ENCODE measurements around the gene CEP135. TPM values are rescaled to one million over a fixed set of nuclear protein-coding genes. Genes with fewer than 3 reads are reported as not detected.

CEP135 gene
- total RNA-seq, 1 experiment from 2014 or later: 13.9 TPM

DNA sequence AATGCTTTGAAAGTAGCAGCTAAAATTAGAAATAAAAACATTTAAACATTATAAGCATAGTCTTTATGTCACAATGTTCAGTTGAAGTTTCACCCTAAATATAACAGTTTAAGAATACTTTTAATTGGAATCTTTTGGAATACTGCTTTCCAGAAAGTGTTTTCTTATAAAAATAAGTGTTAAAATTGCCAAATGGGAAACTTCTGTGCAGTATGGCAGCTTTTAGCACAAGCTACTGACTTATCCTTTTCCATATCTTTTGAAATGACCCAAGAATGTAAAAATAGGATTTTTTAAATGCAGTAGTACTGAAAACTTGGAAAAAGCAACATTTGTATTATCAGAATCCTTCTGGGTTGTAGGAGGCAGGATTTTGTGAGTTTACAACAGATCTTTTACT is 34.2 kb downstream of the CEP135 start:
- Histone ChIP-seq H3K4ac (ENCODE audit: low read depth, low read length) (no peak overlapping the region), H3K27me3 (ENCODE audit: insufficient read depth, low read length) (no peaks in the 10 kb centered on the region), H2BK5ac (ENCODE audit: insufficient read length, low read length) (no peak overlapping the region), H3K4me1 (ENCODE audit: insufficient read depth, low read length) (no peaks in the 10 kb centered on the region), H3T11ph (ENCODE audit: low read length) (no peak overlapping the region), H2BK12ac (ENCODE audit: insufficient read length, low read depth, low read length) (no peak overlapping the region), H3K23me2 (ENCODE audit: insufficient read length, low read depth, low read length, poor library complexity, severe bottlenecking) (no peaks in the 10 kb centered on the region), H4K8ac (replicated peaks; ENCODE audit: insufficient read length, low read depth, low read length) (no peak overlapping the region), H3K18ac (ENCODE audit: insufficient read length, low read depth, low read length) (no peak overlapping the region), H2BK120ac (ENCODE audit: low read depth, low read length, poor library complexity, severe bottlenecking) (no peak overlapping the region), H3K79me1 (ENCODE audit: insufficient read depth, low read depth, low read length, poor library complexity, severe bottlenecking) (no peaks in the 10 kb centered on the region), H3K4me2 (ENCODE audit: insufficient read depth, insufficient read length, low read length) (no peak overlapping the region), H3K27ac (ENCODE audit: insufficient read length, low read depth, low read length) (no peak overlapping the region), H3K9ac (ENCODE audit: extremely low read depth, insufficient read length, low read length) (no peak overlapping the region), H3K9me3 (ENCODE audit: control insufficient read depth, low read depth, low read length) (no peaks in the 10 kb centered on the region), H2BK20ac (ENCODE audit: low read depth, low read length, poor library complexity, severe bottlenecking) (no peak overlapping the region), H3K14ac (ENCODE audit: insufficient read depth, low read length) (no peak overlapping the region), H3K23ac (ENCODE audit: insufficient read length, low read depth, low read length) (no peak overlapping the region), H4K5ac (ENCODE audit: insufficient read length, low read depth, low read length) (no peak overlapping the region), H2AFZ (ENCODE audit: low read length) (no peak overlapping the region), H2AK5ac (ENCODE audit: insufficient read length, low read length) (no peak overlapping the region), H4K91ac (ENCODE audit: insufficient read length, low read depth, low read length) (no peak overlapping the region), H3K79me2 (ENCODE audit: insufficient read depth, low read length) (no peaks in the 10 kb centered on the region), H4K20me1 (ENCODE audit: control insufficient read depth, insufficient read depth, insufficient read length) (no peaks in the 10 kb centered on the region), H3K56ac (ENCODE audit: insufficient read length, low read depth, low read length) (no peak overlapping the region), H2BK15ac (ENCODE audit: low read depth, low read length) (no peak overlapping the region)
- Mint-ChIP-seq H3K4me3 (no peak overlapping the region), H3K4me1 (peaks cover 2 to 3% of the 10 kb centered on the region in 2 experiments; a peak in 2 of 4 replicates), H3K9me3 (no peaks in the 10 kb centered on the region), H3K36me3 (ENCODE audit: insufficient read depth in 1 of 3, low read depth in 3 of 3) (peaks cover 0 to 20% (median 16%) of the 10 kb centered on the region in 3 experiments; a peak in 4 of 7 replicates), H3K27me3 (ENCODE audit: low read depth) (no peaks in the 10 kb centered on the region; the same call in 1 of the 2 replicates), H3K27ac (no peak overlapping the region)
- TF ChIP-seq, protein P1, sequence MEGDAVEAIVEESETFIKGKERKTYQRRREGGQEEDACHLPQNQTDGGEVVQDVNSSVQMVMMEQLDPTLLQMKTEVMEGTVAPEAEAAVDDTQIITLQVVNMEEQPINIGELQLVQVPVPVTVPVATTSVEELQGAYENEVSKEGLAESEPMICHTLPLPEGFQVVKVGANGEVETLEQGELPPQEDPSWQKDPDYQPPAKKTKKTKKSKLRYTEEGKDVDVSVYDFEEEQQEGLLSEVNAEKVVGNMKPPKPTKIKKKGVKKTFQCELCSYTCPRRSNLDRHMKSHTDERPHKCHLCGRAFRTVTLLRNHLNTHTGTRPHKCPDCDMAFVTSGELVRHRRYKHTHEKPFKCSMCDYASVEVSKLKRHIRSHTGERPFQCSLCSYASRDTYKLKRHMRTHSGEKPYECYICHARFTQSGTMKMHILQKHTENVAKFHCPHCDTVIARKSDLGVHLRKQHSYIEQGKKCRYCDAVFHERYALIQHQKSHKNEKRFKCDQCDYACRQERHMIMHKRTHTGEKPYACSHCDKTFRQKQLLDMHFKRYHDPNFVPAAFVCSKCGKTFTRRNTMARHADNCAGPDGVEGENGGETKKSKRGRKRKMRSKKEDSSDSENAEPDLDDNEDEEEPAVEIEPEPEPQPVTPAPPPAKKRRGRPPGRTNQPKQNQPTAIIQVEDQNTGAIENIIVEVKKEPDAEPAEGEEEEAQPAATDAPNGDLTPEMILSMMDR (conservative IDR thresholded peaks at IDR 0.05): no peak
- DNase-seq: no peak

Data from H9 (cell line).